B cell (primary cell): Measurements from ENCODE around the gene UBE2D1. TPM values are rescaled to one million over a fixed set of nuclear protein-coding genes. Genes with fewer than 3 reads are reported as not detected.

Experiments
- ATAC-seq: fragments of 200-7000 bp; cut with Tn5 transposase; one replicate; pipeline ENCODE4 v1.10.0; 2021; ENCODE audit warnings: low read depth, mild to moderate bottlenecking, moderate number of reproducible peaks, moderate library complexity
- CTCF ChIA-PET: fragments of 350-600 bp; sonication (Branson Sonifier 250); formaldehyde crosslinking; loops from one replicate; lab custom pipeline; 2021; ENCODE audit warnings: antibody characterized with exemption, inconsistent platforms; lab: Charles Lee
- POLR2A ChIA-PET: fragments of 350-600 bp; sonication (Branson Sonifier 250); formaldehyde crosslinking; loops from one replicate; lab custom pipeline; 2021; ENCODE audit warnings: antibody characterized with exemption; lab: Charles Lee
- DNase-seq: peaks from one replicate; pipeline ENCODE4 v3.0.0; 2013
- H2AFZ ChIP-seq: 2 replicates; pipeline ENCODE4 v1.6.1; 2012; ENCODE audit warnings: mild to moderate bottlenecking, low read depth, low read length; ENCODE audit not compliant: insufficient read depth, poor library complexity, severe bottlenecking
- H3K27ac ChIP-seq, 2 donors: 1 replicate in 1 of 2; 2 replicates in 1 of 2; pipeline ENCODE4 v1.5.1; 2012 to 2013; ENCODE audit warnings: low read length in 2 of 2, mild to moderate bottlenecking in 2 of 2, moderate library complexity in 1 of 2
- H3K27me3 ChIP-seq, 4 experiments: fragments of 200-600 bp in 1 of 4; sonication (generic) in 1 of 4; replicated peaks in 1 of 4; 1 replicate in 2 of 4; 2 replicates in 2 of 4; pipeline versions ENCODE4 v1.6.1 to v1.7.0; 2013 to 2016; ENCODE audit warnings: low read length in 3 of 4, mild to moderate bottlenecking in 2 of 4, mixed read lengths in 1 of 4, moderate library complexity in 1 of 4; ENCODE audit not compliant: insufficient read depth in 4 of 4, control insufficient read depth in 3 of 4; ENCODE audit errors: control extremely low read depth in 1 of 4
- H3K36me3 ChIP-seq, 2 experiments: replicated peaks in 1 of 2; 1 replicate in 1 of 2; 2 replicates in 1 of 2; pipeline versions ENCODE4 v1.6.1 to v1.7.1; 2013; ENCODE audit warnings: low read length in 1 of 2; ENCODE audit not compliant: insufficient read depth in 2 of 2, control insufficient read depth in 1 of 2; ENCODE audit errors: control extremely low read depth in 1 of 2, extremely low read depth in 1 of 2
- H3K4me1 ChIP-seq, 2 donors: fragments of 200-600 bp in 1 of 2; sonication (generic) in 1 of 2; 1 replicate in 1 of 2; 2 replicates in 1 of 2; pipeline versions ENCODE4 v1.5.1 to v1.6.1; 2013 to 2017; ENCODE audit warnings: low read length in 2 of 2; ENCODE audit not compliant: control insufficient read depth in 2 of 2, insufficient read depth in 2 of 2
- H3K4me2 ChIP-seq: replicated peaks from 2 replicates; pipeline ENCODE3; 2012; ENCODE audit warnings: mild to moderate bottlenecking, low read depth, low read length; ENCODE audit not compliant: poor library complexity, severe bottlenecking
- H3K4me3 ChIP-seq, 5 experiments: fragments of 200-600 bp in 1 of 5; sonication (generic) in 1 of 5; 1 replicate in 3 of 5; 2 replicates in 2 of 5; pipeline versions ENCODE4 v1.5.1 to v1.7.0; 2011 to 2016; ENCODE audit warnings: low read length in 4 of 5, mild to moderate bottlenecking in 4 of 5, low read depth in 2 of 5, control low read depth in 1 of 5, moderate library complexity in 1 of 5; ENCODE audit not compliant: insufficient read depth in 1 of 5; ENCODE audit errors: control extremely low read depth in 1 of 5, extremely low read depth in 1 of 5
- H3K79me2 ChIP-seq: fragments of 200-600 bp; sonication (generic); one replicate; pipeline ENCODE4 v1.6.0; 2016; ENCODE audit warnings: low read length; ENCODE audit not compliant: control insufficient read depth, insufficient read depth
- H3K9ac ChIP-seq: fragments of 200-600 bp; sonication (generic); 2 replicates; pipeline ENCODE4 v1.6.1; 2017; ENCODE audit warnings: mild to moderate bottlenecking, low read length, moderate library complexity
- H3K9me3 ChIP-seq, 3 donors: one replicate each; pipeline versions ENCODE4 v1.6.1 to v1.7.1; 2013; ENCODE audit warnings: low read length in 2 of 3; ENCODE audit not compliant: control insufficient read depth in 2 of 3, insufficient read depth in 1 of 3; ENCODE audit errors: control extremely low read depth in 1 of 3
- H4K20me1 ChIP-seq: 2 replicates; pipeline ENCODE4 v1.6.0; 2012; ENCODE audit warnings: mild to moderate bottlenecking, low read length; ENCODE audit not compliant: insufficient read depth, control insufficient read depth, poor library complexity, severe bottlenecking
- H3K27ac Mint-ChIP-seq: one replicate; pipeline ENCODE4 v1.8.0; 2021; ENCODE audit warnings: mixed read lengths
- H3K27me3 Mint-ChIP-seq: one replicate; pipeline ENCODE4 v1.8.0; 2021; ENCODE audit warnings: mixed read lengths
- H3K4me1 Mint-ChIP-seq: one replicate; pipeline ENCODE4 v1.8.0; 2021; ENCODE audit warnings: mixed read lengths
- H3K4me3 Mint-ChIP-seq: one replicate; pipeline ENCODE4 v1.8.0; 2021; ENCODE audit warnings: mixed read lengths
- H3K9me3 Mint-ChIP-seq: one replicate; pipeline ENCODE4 v1.8.0; 2022; ENCODE audit warnings: mixed read lengths; ENCODE audit not compliant: insufficient read depth
- CTCF ChIP-seq: fragments of 200-600 bp; IDR thresholded peaks from one replicate; pipeline ENCODE4 v1.8.0; 2022; ENCODE audit warnings: antibody characterized with exemption, mild to moderate bottlenecking
- EZH2 ChIP-seq: IDR thresholded peaks from 2 replicates; pipeline ENCODE4 v1.6.1; 2012; ENCODE audit warnings: borderline replicate concordance, low read depth, mild to moderate bottlenecking, moderate library complexity, low read length; ENCODE audit not compliant: insufficient read depth, poor library complexity, severe bottlenecking
- WGBS: methylation state at CpG from one replicate; pipeline ENCODE4 v1.1.5; 2013; ENCODE audit warnings: missing lambda C conversion rate; ENCODE audit not compliant: insufficient coverage; 5-methylcytosine and 5-hydroxymethylcytosine counted together
- intact Hi-C: fragments of 100-400 bp; cut with micrococcal nuclease; formaldehyde crosslinking; loops from one replicate; pipeline ENCODE4 v1.10.0; 2022
- polyA plus RNA-seq: library from polyadenylated mRNA; depleted of rRNA; stranded (reverse); fragments of >200 nt; gene quantifications from 2 replicates; pipeline ENCODE4 v1.2.3, GENCODE V29; 2012
- total RNA-seq, 2 donors: library from RNA; stranded (reverse); fragments of 120-200 nt in 1 of 2; gene quantifications; 1 replicate in 1 of 2; 2 replicates in 1 of 2; pipeline versions ENCODE4 v1.2.3 to v1.2.4, GENCODE V29; 2013 to 2022

Gene UBE2D1
- total and polyA plus RNA-seq, 2 donors (not counting 1 experiment from before 2014, with no cell fraction given), result 8.5 to 12.6 TPM

- no CpG with 5 or more reads among the region's 3 CpGs for WGBS
- CTCF ChIA-PET, result interaction anchor here (1.1 to 4.1 kb wide), 4 partner anchors 12 to 127 kb away, joined by 3 to 23 read pairs (median 7); no protein-coding TSS in a partner anchor
Measured at GRCh38 chr10:58304099-58304633, 30.6 kb upstream of the UBE2D1 start.

More at GRCh38 chr10:58304099-58304633, 30.6 kb upstream of the UBE2D1 start:
- TF ChIP-seq EZH2 (no peak), CTCF (no peak)
- Mint-ChIP-seq H3K4me3 (no peak overlapping the region), H3K9me3 (no peaks in the 10 kb centered on the region), H3K27me3 (peaks cover 46% of the 10 kb centered on the region), H3K27ac (no peak overlapping the region), H3K4me1 (peaks cover 3% of the 10 kb centered on the region)
- H3K36me3 ChIP-seq, result no peaks in the 10 kb centered on the region
- POLR2A ChIA-PET, result no interaction called here
- no peak overlapping the region for H3K27ac ChIP-seq
- no peak for DNase-seq
- H4K20me1 ChIP-seq, result no peaks in the 10 kb centered on the region
- no peak overlapping the region for H2AFZ ChIP-seq
- intact Hi-C loops, result no loop called here
- H3K4me1 ChIP-seq, result no peaks in the 10 kb centered on the region
- H3K9me3 ChIP-seq, result no peaks in the 10 kb centered on the region
- H3K4me3 ChIP-seq, result no peak overlapping the region
- H3K9ac ChIP-seq, result no peak overlapping the region
- H3K27me3 ChIP-seq, result peaks cover 0 to 14% (median 8%) of the 10 kb centered on the region in 4 experiments
- H3K79me2 ChIP-seq, result no peaks in the 10 kb centered on the region
- no peak for ATAC-seq
- H3K4me2 ChIP-seq, result no peak overlapping the region
